IPS-NIHi11 (cell line): ENCODE data around the gene SLC4A7.
"Not testable (repeated sequence)": the region's sequence is repeated elsewhere in the genome, so short reads cannot be mapped to it uniquely, and the experiment has no call there.

Experiments
- DNase-seq: peaks from one replicate; pipeline ENCODE4 v3.0.0; 2012; ENCODE audit warnings: mixed read lengths, low spot score

Gene SLC4A7

DNA sequence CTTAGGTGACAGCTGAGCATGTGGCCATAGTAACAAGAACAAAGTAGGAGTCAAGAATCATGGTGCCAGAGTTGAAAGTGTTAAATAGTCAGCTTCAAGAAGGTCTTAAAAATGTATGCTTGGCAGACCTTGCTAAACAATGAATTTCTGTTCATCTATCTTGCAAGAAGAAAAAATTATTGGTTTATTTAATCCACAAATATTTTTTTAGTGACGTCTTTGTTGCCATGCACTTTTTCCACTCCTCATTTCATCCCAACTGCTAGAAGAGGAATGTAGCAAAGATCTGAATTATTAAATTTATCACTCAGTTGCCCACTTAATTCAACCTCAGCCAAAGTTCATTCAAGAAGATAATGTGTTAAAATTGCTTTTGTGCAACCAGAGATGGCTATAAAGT, 3.2 kb upstream of the SLC4A7 start:
- DNase-seq: no peak

DNA sequence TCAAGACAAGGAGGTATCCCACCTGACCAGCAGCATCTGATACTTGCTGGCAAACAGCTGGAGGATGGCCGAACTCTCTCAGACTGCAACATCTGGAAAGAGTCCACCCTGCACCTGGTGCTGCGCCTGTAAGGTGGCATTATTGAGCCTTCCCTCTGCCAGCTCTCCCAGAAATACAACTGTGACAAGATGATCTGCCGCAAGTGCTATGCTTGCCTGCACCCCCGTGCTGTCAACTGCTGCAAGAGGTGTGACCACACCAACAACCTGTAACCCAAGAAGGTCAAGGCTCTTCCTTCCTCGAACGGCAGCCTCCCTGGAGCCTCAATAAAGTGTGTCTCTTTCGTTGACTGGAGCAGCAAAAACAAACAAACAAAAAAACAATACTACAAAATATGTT, 2.2 kb upstream of the SLC4A7 start:
- DNase-seq: no peak

DNA sequence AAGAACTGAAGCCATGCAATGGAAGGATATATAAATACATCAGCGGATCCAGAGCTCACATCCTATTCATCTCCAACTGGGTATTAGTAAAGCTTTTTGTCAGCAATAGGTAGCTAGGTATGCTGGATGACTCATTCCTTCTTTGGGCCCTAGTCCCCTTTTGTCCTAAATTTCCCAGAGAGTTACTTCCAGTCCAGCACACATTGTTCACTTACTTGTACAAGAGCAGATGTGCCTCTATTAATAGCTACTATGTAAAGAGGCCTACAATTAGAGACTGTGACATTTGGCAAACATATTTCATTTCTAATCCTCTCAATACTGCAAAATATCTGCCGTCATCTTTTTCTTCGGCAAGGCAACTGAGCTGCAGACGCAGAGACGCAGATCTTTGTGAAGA, 1.7 kb upstream of the SLC4A7 start:
- no peak for DNase-seq

DNA sequence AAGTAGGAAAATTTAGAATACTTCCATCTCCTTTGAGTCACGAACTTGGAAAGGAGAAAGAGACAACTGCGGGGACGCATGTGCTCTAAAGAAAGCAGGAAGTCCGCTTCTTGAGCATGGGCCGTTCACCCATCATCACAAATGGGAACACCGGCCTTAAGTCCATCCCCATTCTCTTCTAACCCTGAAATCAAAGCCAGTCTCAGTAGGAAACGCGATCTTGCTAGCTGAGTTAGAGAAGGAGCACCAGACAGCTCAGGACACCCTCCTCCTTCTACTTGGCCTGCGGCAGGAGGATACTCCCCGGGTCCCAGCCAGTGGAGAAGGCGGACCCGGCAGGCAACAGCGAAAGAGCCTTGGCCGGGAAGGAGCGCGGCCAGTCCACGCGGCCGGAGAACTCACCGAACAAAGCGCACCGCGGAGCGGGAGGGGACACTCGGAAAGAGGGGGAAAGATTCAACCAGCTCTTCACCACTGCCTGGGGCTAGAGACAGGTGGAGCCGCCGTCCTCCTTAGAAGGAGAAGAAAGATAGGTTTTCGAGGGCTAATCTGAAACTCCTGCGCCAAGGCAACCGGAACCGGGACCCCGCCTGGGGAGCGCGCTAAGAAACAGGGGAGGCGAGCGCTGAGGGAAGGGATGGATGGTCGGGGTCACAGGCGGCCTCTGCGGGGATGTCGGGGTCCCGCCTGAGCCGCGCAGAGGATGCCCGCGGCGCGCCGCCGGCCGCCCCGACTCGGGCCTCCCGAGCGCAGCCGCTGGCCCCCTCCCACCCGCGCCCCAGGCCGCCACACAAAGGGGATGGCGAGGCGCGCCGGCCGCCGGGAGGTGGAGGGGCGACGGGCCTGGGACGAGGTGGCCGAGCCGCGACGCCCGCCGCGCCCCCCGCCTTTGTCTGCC, 818 bp downstream of the SLC4A7 start:
- DNase-seq: peak; percentile 42

DNA sequence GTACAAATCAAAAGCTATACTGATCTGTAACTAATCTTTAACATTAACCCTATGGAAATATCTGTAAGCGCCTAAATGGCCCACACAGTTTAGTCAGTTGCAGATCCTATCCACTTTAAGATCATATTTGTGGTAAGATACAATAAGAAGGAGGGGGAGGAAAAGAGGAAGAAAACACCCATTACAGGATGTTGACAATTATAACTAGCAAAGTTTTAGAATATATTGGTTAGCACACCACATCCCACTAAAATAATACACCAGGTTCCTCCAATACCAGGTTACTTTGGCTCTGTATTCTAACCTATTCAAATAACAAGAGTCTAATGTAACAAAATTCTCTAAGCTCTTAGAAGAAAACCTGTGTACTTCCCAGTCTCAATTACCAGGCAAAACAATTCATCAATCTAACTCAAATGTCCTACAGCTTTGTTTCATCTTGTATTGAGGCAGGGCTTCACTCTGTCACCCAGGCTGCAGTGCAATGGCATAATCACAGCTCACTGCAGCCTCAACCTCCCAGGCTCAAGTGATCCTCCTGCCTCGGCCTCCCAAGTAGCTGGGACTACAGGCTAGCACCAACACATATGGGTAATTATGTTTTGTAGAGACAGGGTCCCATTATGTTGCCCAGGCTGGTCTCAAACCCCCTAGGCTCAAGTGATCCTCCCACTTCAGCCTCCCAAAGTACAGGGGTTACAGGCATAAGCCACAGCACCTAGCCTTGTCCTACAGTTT, 4.2 kb downstream of the SLC4A7 start:
- DNase-seq: no peak

DNA sequence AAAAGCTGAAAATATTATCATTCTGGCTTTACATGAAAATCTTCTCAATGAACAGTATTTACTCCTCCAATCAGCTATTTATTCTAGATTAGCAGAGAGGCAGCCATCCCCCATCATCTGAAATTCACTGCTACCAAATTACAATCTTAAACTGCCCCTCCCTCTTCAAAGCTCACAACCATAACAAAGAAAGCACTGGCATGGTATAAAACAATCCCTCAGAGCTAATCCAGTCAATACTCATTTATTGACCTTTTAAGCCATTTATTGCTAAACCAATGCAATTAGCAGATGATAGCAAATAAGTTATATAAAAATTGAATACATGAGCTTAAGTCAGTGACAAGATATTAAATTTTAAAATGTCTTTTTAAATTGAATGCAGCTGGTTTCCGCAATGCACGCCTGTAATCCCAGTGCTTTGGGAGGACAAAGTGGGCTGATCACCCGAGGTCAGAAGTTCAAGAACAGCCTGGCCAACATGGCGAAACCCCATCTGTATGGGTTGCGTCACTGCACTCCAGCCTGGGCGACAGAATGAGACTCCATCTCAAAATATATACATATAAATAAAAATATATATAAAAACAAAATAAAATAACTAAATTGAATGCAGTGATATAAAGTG, 12.1 kb downstream of the SLC4A7 start:
- no peak for DNase-seq

DNA sequence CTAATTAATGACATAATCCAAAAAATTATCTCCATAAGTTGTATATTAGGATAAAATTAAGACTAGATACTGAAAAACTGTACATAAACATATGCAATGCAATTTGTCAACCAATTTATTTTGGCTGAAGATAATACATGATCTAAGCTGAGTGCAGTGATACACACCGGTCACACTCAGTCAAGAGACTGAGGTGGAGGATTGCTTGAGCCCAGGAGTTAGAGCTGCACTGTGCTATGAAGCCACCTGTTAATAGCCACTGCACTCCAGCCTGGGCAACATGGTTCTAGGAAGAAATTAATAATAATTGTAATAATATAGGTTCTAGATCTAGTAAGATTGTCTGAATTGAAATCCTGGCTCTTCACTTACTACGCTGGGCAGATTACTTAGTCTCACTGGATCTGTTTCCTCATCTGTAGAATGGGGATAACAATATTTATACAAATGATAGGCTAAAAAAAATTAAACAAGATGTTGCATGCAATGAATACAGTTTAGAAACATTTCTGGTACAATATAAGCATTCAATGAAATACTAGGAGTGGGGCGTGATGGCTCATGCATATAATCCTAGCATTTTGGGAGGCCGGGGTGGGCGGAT, 15.8 kb downstream of the SLC4A7 start:
- no peak for DNase-seq

DNA sequence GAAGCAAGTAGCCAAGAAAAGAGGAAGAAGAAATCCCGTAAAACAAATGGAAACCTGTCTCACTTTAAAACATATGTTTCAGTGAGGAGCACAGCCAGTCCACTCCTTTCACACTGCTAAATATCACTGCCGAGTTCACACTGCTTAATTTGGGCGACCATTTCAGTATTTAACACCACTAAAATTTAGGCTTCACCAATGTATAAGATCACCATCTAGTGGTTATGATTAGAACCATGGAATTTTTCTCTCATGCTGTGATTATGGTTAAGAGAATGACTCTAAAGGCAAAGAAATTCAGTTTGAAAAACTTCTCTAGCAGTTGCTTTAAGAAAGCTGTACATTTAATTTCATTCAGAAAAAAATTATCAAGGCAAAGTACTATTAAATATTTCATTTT, 16.6 kb downstream of the SLC4A7 start:
- peak; percentile 19 for DNase-seq

DNA sequence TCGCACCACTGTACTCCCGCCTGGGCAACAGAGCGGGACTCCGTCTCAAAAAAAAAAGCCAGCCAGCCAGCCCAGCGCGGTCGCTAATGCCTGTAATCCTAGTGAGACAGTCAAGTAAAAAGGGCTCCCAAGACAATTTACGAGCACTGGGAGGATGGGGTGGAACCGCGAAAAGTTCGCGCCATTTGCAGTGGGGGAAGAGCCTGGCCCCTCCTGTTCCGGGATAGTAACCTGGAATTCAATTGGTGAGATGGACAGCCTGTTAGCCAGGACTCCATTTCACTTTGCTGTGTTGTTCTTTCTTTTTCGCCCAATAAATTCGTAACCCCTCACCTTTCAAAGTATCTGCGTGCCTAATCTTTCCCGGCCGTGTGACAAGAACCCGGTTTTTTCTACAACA, 19.5 kb downstream of the SLC4A7 start:
- DNase-seq: no peak

DNA sequence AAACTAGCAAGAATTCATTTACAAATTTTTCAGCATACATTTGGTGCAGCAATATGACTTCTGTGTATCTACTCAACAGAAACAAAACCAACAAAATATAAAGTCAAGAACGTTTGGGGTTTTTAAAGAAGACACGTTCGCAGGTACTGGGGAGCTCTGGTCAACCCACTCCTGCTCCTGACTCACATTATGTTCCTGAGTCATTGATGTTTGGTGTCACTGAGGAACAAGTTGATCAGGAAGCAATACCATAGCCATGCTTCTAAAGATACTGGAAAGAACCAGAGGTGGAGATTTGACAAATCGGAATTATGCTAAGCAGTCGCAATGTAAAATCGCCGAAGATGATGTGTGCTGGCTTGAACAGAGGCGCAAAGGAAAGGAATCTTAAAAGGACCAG, 22.0 kb downstream of the SLC4A7 start:
- DNase-seq: no peak

DNA sequence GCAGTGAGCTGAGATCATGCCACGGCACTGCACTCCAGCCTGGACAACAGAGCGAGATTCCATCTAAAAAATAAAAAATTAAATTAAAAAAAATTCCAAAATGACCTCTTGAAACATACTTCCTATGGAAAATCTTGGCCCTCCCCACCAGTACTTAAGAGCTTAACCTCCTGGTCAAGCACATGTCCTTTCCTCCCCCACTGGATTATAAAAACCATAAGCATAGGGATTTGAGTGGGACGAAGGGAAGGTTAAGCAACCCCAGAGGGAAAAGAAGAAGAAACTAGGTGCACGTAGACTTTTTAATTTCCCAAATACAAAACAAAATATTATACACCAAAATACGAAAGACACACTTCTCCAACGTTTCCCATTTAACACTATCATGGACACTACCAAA, 25.3 kb downstream of the SLC4A7 start:
- no peak for DNase-seq

DNA sequence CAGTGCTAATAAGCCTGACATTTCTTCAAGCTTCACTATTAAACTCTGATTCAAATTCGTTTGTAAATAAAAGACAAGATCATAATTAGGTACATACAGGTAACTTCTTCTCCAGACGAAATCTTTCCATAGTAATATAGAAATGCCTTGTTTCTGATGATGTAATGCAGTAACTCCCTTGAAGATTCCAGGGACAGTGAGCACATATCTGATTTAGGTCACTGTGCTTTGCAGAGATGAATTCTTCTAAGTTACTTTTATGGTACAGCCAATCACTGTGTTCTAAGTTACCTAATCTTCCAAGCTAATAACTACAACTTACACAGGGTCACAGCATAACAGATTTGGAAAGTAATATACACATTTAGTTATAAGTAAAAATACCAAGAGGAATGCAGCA, 27.6 kb downstream of the SLC4A7 start:
- DNase-seq: no peak

DNA sequence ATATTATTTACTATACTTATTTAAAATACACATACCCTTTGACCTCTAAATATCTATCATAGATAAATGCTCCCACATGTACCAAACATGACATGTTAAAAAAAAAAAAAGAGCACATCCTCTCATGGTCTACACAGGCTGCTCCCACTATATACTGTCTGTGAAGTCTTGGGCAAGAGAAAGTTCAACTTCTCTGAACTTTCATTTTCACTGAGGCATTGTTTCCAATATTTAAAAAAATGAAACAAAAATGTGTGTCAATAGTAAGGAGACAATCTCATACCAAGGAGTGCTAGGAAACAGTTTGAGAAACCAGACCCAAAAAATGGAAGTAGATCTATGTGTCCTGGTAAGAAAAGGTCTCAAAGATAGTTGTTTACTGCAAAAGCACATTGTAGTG, 29.3 kb downstream of the SLC4A7 start:
- no peak for DNase-seq

DNA sequence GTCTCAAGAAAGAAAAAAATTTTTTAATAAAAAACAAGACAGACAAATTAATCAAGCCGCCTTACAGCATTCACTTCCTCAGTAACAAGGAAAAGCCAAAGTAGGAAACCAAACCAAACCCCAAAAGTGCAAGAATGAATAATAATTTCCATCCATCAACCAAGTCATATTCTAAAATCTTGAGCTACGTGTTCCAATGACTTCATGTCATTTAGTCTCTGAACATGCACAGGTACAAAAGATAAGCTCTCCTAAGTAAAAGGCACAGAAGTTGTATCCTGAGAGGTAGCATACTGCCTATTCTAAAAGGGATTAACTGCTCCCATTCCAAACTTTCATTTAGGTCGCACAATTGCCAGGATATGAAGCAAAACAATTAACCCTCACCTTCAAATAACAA, 29.7 kb downstream of the SLC4A7 start:
- no peak for DNase-seq

DNA sequence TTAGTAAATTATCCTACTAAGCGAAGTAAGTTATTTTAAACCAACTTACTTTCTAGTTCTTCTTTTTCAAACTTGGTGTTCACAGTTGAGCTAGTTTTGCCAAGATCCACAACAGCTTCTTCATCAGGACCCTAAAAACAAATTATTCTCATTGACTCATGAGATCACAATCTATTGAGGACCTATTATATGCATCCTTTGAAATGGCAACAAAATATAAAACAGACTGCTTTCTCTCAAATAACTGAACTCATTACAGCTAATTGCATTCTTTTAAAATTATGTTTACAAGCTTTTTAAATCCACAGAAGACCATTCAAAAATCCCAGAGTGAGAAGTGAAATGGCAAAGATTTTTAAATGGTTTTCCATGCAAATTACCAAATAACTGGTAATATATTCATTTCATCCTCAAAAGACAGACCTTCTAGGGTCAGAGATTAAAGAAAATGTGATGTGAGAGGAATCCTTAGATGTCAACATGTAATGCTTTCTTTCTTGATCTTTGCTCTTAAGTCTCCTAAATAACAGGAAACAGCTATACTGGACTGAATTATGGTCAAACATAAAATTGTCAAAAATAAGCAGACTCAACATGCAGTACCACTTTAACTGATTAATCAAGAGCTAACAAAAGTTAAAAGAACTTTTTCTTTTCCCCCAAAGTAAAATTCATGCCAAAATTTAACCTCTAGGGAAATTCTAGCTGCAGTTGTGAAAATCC, 31.7 kb downstream of the SLC4A7 start:
- no peak for DNase-seq

DNA sequence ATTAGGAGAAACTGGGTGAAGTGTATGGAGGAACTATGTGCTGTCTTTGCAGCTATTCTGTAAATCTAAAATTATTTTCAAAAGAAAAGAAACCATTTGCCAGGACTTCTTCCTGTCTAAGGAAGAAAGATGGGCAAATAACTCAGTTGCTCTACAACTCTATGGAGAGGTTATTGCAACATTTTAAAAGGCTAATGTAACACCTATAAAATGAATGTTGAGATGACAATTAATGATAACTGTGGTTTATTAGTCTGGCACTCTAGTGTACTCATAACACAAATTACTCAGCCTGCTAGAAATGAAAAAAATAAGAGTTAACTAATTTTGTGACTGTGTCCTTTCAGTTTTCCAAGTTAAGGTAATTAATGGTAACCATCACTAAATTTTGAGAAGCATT, 32.3 kb downstream of the SLC4A7 start:
- no peak for DNase-seq

DNA sequence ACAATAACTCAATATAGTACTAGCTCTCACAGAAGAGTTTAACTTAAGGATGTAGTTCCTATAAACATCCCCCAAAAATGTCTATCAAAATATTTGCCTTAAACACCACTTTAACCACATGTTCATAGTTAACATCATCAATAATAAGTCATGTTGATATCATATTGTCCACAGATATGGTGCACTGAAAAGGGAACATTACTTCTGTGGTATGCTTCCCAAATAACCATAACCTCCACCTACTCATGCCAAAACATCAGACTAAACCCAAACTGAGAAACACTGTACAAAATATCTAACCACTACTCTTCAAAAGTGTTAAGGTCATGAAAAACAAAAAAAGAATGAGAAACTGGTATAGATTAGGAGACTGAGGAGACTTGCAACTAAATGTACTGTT, 32.9 kb downstream of the SLC4A7 start:
- DNase-seq: no peak

DNA sequence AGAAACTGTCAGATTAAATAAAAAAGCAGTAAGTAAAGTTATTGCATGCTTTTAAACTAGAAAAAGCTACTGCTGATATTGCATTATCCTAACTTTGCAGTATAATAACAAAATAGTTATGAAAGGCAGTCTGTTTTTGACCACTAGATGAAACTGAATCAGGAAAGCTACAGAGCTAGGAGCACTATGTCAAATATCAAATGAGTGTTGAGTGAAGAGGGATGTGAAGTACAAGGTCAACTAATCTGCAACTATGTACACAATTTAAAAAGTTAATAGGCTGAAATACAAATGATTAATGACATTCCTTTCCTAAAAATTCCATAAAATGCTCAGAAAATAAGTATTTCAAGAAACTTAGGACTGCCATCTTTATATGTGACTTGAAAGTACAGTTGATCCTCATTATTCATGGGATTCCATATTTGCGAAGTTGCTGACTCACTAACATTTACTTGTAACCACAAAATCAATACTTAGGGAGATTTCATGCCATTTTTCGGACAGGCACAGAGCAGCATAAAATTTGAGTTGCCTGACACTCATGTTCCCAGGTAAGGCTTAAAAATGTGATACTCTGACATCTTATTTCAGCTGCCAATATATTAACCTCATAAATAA, 34.5 kb downstream of the SLC4A7 start:
- no peak for DNase-seq

DNA sequence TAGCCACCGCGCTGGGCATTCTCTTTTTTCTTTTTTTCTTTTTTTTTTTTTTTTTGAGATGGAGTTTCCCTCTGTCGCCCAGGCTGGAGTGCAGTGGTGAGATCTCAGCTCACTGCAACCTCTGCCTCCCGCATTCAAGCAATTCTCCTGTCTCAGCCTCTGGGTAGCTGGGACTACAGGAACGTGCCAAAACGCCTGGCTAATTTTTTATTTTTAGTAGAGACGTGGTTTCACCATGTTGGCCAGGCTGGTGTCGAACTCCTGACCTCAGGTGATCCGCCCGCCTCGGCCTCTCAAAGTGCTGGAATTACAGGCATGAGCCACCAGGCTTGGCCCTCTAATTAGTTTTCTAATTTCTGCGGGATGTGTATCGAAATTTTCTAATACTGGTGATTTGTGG, 41.2 kb downstream of the SLC4A7 start:
- not testable (repeated sequence) for DNase-seq

DNA sequence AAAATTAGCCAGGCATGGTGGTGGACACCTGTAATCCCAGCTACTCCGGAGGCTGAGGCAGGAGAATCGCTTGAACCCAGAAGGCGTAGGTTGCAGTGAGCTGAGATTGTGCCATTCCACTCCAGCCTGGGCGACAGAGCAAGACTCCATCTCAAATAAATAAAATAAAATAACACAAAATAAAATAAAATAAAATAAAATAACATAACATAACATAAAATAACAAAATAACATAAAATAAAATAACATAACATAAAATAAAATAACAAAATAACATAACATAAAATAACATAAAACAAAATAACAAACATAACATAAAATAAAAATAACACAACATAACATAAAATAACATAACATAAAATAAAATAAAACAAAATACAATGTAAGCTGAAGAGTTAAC, 45.8 kb downstream of the SLC4A7 start:
- not testable (repeated sequence) for DNase-seq

DNA sequence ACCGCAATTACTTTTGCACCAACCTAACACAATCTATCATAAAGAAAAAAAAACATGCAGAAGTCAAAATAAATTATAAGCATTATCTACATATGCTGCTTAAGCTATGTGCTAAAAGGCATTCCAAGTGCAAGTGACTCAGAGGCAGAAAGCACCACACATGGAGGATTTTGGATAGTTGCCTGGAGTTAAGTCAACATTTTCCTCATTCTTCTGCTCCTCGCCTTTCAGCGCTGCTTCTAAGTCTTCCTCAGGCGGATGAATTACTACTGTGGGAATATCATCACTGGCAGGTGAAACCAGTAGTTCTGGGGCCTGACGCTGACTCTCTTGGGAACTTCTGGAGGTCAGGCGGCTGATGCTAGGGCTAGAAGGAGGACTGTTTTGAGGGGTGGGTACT, 53.1 kb downstream of the SLC4A7 start:
- DNase-seq: peak; percentile 13

DNA sequence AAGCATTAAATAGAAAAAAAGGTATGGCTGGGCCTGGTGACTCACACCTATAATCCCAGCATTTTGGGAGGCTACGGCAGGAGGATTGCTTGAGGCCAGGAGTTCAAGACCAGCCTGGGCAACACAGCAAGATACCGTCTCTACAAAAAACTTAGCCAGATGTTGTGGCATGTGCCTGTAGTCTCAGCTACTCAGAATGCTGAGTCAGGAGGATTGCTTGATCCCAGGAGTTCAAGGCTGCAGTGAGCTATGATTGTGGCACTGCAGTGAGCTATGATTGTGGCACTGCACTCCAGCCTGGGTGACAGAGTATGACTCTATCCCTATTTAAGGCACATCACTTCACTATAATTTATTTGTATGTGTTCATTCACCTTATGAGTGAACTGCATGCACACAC, 54.3 kb downstream of the SLC4A7 start:
- no peak for DNase-seq
